ENCODE results near the gene PBX1. TPM values are rescaled to one million over a fixed set of nuclear protein-coding genes. Genes with fewer than 3 reads are reported as not detected.

The PBX1 gene
- 0.33 and 1.5 TPM in 2 replicates for total RNA-seq

DNA sequence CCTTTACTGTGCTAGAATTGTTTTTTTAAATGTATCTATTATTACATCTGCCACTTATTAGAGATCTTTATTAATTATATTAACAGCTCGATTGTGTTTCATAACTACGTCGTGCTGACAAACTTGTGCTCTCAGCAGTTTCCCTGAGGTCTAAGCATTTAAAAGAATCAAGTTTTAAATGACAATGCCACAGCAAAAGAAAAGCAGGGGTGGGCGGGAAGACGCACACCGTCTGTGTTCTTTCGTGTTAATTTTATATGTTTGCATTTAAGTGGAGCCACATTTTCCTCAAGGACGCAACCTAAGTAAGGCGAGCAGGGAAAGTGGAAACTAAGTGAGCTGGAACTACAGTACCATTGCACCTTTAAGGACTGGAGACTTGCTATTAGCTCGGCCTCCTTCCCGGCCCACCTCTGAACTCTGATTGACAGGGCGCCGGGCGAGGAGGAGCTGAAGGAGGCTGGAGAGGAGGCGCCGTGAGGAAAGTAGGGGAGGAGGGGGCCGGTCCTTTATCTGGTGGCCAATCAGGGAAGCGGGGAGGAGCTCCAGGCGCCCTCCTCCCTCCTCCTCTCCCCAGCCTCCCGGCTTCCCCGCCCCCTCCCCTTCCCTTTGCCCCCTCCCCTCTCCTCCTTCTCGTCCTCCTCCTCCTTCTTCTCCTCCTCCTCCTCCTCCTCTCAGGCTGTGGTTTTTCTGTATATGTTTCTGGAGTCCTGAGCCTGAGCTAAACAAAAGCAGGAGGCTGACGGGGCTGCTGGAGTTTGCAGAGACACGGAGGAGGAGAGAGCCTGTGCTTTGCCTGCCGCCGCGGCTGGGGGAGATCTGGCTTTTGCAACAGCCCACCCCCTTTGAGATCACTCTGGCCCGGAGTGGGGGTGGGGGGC lies at the start of gene PBX1:
Gene PBX1, plus strand, starts transcription at position 724 of the 881 bp plus-strand sequence.

